NCI-H2196 (cell line): ENCODE data around the gene GAL3ST3.

Experiments used
- DNase-seq: peaks from one replicate; lab custom pipeline; 2025; ENCODE audit not compliant: unreplicated experiment; lab: John Stamatoyannopoulos, UW

GAL3ST3 gene

DNA sequence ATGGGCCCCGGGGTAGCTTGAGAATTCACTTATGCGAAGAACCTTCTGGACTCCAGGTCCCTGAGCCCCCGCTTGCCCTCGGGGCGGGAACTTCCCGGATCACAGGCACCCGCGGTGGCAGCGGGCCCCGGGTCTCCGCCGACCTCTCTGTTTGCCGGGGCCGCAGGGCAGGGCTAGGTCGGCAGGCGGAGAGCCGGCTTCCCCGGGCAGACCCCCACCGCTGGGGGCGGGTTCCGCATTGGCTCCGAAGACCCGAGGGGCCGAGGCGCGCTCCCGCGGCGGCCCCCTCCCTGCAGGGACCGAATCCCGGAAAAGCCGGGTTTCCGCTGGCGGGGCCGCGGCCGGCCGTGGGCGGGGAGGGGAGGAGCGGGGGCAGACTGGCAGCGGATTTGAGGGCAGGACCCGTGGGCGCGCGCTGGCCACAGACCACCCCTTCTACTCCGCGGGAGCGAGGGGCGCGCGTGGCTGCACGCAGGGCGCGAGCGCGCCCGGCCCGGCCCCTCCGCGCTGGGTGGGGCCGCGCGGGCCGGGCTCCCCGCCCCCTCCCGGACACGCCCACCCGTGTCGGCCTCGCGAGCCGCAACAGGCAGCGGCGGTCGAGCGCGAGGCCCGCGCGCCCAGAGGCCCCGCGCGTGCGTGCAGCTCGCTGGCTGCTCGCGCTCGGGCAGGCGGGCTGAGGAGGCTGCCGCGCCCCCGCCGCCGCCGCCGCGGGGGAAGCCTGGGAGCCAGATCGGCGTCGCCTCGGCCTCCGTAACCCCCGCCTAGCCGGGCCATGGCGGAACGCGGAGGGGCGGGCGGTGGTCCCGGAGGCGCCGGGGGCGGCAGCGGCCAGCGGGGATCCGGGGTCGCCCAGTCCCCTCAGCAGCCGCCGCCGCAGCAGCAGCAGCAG lies 21.0 kb upstream of the GAL3ST3 start, which contains the start of gene PACS1:
Gene PACS1 (plus strand): TSS at position 558 of the 889 bp plus-strand sequence. CDS start 215 bp downstream, at position 773.
- DNase-seq, result peak; percentile 68

DNA sequence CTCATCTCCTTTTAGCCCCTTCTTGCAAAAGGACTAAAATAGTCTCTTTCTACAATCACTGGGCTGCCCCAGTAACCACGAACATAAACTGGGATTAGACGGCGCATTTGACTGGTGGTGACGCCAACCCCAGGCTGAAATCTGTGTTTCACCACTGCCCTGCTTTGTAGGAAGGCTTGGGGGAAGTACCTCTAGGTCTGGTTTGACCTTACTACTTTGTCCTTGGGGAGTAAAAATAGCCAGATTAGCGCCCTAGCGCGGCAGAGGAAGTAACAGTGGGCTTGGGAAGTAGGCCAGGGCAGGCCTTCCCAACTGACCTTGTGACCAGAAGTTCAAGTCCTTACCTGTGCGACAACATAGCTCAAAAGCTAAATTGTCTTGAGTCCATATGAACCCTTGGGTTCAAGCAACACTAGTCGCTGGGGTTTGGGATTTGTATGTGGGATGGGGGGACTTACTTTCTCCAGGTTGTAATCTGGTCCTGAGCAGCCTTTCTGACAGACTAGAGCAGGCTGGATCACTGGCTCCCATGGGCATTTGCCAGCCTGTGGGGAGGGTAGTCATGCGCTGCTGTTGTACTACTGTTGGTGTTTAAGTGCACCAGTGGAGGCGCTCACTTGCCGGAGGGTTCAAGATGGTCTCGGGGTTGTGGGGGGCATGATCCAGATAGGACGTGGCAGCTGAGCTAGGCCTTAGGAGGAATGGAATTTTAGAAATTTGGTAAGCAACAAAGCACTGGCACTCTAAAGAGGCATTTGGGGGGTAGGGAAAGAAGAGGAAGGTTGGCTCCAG lies 20.2 kb upstream of the GAL3ST3 start:
- no peak for DNase-seq

- peak; percentile 80 for DNase-seq
Measured at GRCh38 chr11:66068154-66068821, 19.3 kb upstream of the GAL3ST3 start.

DNA sequence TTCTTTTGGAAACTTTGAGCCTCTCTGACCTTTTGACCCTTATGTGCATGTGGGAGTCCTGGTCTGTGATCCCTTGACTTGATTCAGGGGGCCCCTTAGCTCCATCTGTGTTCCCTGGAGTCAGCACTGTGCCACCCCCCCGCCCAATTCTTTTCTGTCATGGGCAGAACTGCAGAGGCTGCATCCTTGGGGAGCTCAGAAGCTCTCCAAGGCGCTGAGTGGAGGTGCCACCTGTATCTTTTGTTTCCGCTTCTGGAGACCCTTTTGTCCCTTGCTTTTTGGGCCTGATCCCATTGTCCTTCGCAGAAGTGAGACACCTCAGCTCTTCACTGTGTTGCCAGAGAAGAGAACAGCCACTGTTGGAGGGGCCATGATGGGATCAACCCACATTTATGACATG lies 18.7 kb upstream of the GAL3ST3 start:
- no peak for DNase-seq

DNA sequence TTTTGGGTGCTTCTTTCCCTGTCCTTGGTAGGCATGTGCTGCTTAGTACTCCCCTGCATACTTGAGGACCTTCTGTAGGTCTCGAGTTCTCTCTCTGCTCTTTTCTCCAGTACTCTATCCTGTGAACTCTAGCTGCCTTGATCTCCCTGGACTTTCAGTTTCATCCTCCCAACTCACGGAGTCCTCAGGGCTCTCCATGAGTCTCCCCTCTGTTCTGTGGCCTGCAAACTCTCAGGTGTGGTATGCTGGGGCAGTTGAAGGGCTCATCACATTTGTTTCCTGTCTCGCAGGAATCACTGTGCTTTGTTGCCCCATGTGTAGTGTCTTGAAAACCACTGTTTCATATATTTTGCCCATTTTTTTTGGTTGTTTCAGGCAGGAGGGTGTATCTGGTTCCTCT lies 17.8 kb upstream of the GAL3ST3 start:
- DNase-seq, result no peak

GRCh38 chr11:66064571-66064970 lies 15.6 kb upstream of the GAL3ST3 start:
- no peak for DNase-seq

GRCh38 chr11:66063900-66064299 lies 14.9 kb upstream of the GAL3ST3 start:
- no peak for DNase-seq

- no peak for DNase-seq
Measured at GRCh38 chr11:66062408-66062807, 13.4 kb upstream of the GAL3ST3 start.

- DNase-seq, result no peak
Measured at GRCh38 chr11:66061268-66061667, 12.3 kb upstream of the GAL3ST3 start.

GRCh38 chr11:66059966-66060680 lies 11.2 kb upstream of the GAL3ST3 start:
- no peak for DNase-seq

GRCh38 chr11:66056501-66056900 lies 7.5 kb upstream of the GAL3ST3 start:
- DNase-seq, result no peak

DNA sequence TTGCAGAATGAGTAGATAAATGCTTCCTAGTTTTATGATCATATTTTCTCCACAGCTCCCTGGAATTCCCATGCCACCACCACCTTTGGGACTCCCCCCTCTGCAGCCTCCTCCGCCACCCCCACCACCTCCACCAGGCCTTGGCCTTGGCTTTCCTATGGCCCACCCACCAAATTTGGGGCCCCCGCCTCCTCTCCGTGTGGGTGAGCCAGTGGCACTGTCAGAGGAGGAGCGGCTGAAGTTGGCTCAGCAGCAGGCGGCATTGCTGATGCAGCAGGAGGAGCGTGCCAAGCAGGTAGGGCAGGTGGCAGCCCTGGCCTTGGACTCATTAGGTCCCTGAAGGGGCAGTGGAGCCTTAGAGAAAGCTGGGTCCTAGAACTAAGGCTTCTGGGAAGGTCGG lies 6.1 kb upstream of the GAL3ST3 start:
- DNase-seq, result no peak

GRCh38 chr11:66052664-66052982 lies 3.7 kb upstream of the GAL3ST3 start:
- DNase-seq, result no peak

- peak; percentile 98 for DNase-seq
Measured at GRCh38 chr11:66051766-66052663, 3.1 kb upstream of the GAL3ST3 start, which contains the start of gene SF3B2. Gene SF3B2, plus strand, starts transcription at chr11:66052364. Its CDS starts 21 bp downstream, at chr11:66052385.

- no peak for DNase-seq
Measured at GRCh38 chr11:66051371-66051765, 2.4 kb upstream of the GAL3ST3 start.

- no peak for DNase-seq
Measured at GRCh38 chr11:66050581-66051231, 1.7 kb upstream of the GAL3ST3 start.

- DNase-seq, result no peak
Measured at GRCh38 chr11:66047541-66048365, 1.2 kb downstream of the GAL3ST3 start.

- no peak for DNase-seq
Measured at GRCh38 chr11:66046901-66047300, 2.1 kb downstream of the GAL3ST3 start.
